Endothelial cell (in vitro differentiated cells): Measurements from ENCODE around the gene SSTR5. TPM values are rescaled to one million over a fixed set of nuclear protein-coding genes. Genes with fewer than 3 reads are reported as not detected.

ENCODE experiments used
- DNase-seq: peaks from one replicate; pipeline ENCODE4 v3.0.0; 2021; ENCODE audit warnings: low spot score
- H3K27ac Mint-ChIP-seq: one replicate; pipeline ENCODE4 v1.8.0; 2021; ENCODE audit warnings: mixed read lengths, inconsistent platforms; ENCODE audit not compliant: unreplicated experiment
- H3K27me3 Mint-ChIP-seq: one replicate; pipeline ENCODE4 v1.8.0; 2021; ENCODE audit warnings: mild to moderate bottlenecking, moderate library complexity, mixed read lengths, inconsistent platforms; ENCODE audit not compliant: unreplicated experiment
- H3K36me3 Mint-ChIP-seq: one replicate; pipeline ENCODE4 v1.8.0; 2021; ENCODE audit warnings: mild to moderate bottlenecking, low read depth, mixed read lengths, inconsistent platforms; ENCODE audit not compliant: unreplicated experiment
- H3K4me1 Mint-ChIP-seq: one replicate; pipeline ENCODE4 v1.8.0; 2021; ENCODE audit warnings: mild to moderate bottlenecking, mixed read lengths, inconsistent platforms; ENCODE audit not compliant: unreplicated experiment
- H3K4me3 Mint-ChIP-seq: one replicate; pipeline ENCODE4 v1.8.0; 2021; ENCODE audit warnings: mild to moderate bottlenecking, mixed read lengths, inconsistent platforms; ENCODE audit not compliant: unreplicated experiment
- H3K9me3 Mint-ChIP-seq: one replicate; pipeline ENCODE4 v1.8.0; 2021; ENCODE audit warnings: mixed read lengths, inconsistent platforms; ENCODE audit not compliant: unreplicated experiment
- total RNA-seq: library from RNA; stranded (reverse); fragmentation: NEBNext Ultra II Directional; extraction: Animal tissue kit (Norgen Biotek cat#: 25700); gene quantifications from one replicate; pipeline ENCODE4 v1.2.1, GENCODE V29; 2021; ENCODE audit not compliant: unreplicated experiment
- TF ChIP-seq, protein P1 (sequence below): fragments of 200-600 bp; sonication (generic); IDR thresholded peaks from one replicate; pipeline ENCODE4 v1.5.0; 2021; ENCODE audit warnings: antibody characterized with exemption; ENCODE audit not compliant: unreplicated experiment

SSTR5 gene
- total RNA-seq, 1 donor from 2014 or later = not detected

DNA sequence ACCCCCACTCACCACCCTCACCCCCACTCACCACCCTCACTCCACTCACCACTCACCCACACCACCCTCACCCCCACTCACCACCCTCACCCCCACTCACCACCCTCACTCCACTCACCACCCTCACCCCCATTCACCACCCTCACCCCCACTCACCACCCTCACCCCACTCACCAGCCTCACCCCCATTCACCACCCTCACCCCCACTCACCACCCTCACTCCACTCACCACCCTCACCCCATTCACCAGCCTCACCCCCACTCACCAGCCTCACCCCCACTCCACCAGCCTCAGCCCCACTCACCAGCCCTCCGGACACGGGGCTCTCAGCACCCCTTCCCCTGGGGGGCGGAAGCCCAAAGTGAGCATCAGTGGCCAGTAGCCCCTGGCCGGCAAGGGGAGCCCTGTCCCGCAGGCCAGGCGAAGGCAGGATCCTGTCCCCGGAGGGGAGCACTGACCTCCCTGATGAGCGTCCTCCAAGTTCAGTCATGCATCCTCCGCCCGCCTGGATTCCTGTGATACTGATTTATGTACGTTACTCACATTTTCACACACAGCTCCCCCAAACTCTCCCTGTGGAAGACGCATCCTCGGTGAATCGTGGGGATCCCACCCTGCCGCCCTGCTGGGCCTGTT, 41.5 kb downstream of the SSTR5 start:
- H3K27me3 Mint-ChIP-seq = peaks cover 2% of the 10 kb centered on the region
- H3K36me3 Mint-ChIP-seq = no peaks in the 10 kb centered on the region
- no peak for DNase-seq
- TF ChIP-seq, protein P1, sequence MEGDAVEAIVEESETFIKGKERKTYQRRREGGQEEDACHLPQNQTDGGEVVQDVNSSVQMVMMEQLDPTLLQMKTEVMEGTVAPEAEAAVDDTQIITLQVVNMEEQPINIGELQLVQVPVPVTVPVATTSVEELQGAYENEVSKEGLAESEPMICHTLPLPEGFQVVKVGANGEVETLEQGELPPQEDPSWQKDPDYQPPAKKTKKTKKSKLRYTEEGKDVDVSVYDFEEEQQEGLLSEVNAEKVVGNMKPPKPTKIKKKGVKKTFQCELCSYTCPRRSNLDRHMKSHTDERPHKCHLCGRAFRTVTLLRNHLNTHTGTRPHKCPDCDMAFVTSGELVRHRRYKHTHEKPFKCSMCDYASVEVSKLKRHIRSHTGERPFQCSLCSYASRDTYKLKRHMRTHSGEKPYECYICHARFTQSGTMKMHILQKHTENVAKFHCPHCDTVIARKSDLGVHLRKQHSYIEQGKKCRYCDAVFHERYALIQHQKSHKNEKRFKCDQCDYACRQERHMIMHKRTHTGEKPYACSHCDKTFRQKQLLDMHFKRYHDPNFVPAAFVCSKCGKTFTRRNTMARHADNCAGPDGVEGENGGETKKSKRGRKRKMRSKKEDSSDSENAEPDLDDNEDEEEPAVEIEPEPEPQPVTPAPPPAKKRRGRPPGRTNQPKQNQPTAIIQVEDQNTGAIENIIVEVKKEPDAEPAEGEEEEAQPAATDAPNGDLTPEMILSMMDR = no peak
- H3K4me3 Mint-ChIP-seq = no peak overlapping the region
- H3K9me3 Mint-ChIP-seq = no peaks in the 10 kb centered on the region
- no peaks in the 10 kb centered on the region for H3K4me1 Mint-ChIP-seq
- no peak overlapping the region for H3K27ac Mint-ChIP-seq

DNA sequence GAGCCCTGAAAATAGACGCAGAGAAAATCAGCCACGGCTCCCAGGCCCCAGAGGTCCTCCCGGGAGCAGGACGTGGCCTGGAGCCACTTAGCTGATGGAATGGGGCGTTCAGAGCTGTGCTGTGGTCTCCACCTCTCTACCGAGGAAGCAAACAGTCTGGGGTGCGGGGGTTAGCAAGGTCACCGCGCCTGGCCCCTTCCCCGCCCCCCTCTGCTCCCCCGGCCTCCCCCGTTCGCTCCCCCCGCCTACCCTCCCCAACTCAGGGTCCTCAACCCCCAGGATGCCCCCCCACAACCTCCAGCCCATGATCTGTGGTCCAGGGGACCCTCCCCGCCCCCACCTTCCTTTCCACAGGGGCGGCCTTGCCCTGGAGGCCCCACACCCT, 44.1 kb downstream of the SSTR5 start:
- Mint-ChIP-seq H3K9me3 (no peaks in the 10 kb centered on the region), H3K27ac (no peak overlapping the region), H3K4me3 (no peak overlapping the region), H3K27me3 (peaks cover 3% of the 10 kb centered on the region), H3K36me3 (no peaks in the 10 kb centered on the region), H3K4me1 (no peaks in the 10 kb centered on the region)
- DNase-seq = no peak
- TF ChIP-seq, protein P1 = no peak

DNA sequence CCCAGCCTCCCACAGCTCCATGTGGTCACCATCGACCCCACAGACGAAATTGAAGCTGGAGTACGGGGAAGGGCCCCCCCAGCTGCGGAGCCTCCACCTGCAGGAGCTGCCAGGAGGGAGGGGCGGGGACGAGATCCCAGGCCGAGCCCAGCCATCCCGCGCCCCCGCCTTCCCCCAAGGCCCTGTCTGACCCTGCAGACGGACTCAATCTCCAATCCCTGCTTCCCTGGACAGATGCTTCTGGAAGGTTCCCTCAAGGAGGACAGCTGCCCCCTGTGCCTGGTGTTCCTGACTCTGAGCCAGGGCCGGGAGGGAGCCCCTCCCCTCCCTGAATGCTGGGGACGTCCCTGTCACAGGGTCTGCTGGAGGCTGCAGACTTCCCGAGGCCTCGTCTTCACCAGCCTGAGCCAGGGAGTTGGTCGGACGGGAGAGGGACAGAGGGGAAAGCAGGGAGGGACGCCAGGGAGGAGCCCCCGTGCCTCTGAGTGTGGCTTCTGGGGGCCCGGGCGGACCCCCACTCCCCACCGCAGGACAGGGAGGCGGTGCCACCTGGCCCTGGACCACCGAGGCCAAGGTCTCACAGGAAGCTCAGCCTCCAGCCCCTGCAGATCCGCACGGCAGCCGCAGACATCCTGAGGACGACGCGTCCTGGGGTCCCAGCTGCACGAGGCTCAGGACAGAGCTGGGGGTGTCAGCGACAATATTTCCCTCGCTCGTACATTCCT, 44.8 kb downstream of the SSTR5 start:
- no peaks in the 10 kb centered on the region for H3K4me1 Mint-ChIP-seq
- H3K27ac Mint-ChIP-seq = no peak overlapping the region
- TF ChIP-seq, protein P1 = no peak
- H3K36me3 Mint-ChIP-seq = no peaks in the 10 kb centered on the region
- DNase-seq = no peak
- no peaks in the 10 kb centered on the region for H3K9me3 Mint-ChIP-seq
- peaks cover 3% of the 10 kb centered on the region for H3K27me3 Mint-ChIP-seq
- H3K4me3 Mint-ChIP-seq = no peak overlapping the region

DNA sequence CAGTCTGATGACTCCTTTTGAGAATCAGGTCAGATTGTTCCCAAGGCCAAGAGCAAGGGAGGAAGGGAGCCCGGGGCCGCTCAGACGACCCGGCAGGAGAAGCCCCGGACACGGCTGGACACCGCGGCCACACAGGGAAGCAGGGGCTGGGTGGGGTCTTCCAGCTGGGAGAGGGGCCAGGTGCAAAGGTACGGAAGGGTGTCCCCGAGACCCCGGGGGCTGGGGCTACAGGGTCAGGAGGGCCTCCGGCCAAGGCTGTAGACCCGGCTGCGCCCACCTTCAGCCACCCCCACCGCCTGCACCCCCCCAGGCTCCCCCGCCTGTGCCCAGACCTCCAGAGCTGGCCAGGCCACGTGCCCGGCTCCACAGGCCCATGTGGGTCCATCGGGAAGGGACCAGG, 45.4 kb downstream of the SSTR5 start:
- Mint-ChIP-seq H3K4me1 (no peaks in the 10 kb centered on the region), H3K36me3 (no peaks in the 10 kb centered on the region), H3K27ac (no peak overlapping the region), H3K4me3 (no peak overlapping the region), H3K9me3 (no peaks in the 10 kb centered on the region), H3K27me3 (peaks cover 3% of the 10 kb centered on the region)
- TF ChIP-seq, protein P1 = no peak
- DNase-seq = no peak

DNA sequence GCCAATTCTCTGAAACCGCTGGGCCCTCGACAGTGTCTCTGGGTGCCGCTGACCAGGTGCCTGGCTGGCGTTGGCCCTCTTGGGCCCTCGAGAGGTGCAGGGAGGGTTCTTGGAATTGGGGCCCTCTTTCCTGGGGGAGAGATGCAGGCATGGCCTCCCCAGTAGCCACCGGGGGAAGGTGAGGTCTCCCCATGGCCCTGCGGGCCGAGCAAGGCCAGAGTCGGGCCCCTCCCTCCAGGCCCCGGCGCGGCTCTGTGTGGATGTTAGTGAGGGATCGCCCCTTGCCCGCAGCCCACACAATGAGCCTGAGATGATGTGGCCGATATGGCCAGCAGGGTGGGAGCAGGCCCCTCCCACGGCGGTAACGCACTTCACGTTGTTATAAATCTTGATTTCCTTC, 46.6 kb downstream of the SSTR5 start:
- H3K27me3 Mint-ChIP-seq = peaks cover 3% of the 10 kb centered on the region
- H3K4me1 Mint-ChIP-seq = no peaks in the 10 kb centered on the region
- no peak for DNase-seq
- TF ChIP-seq, protein P1 = no peak
- no peak overlapping the region for H3K27ac Mint-ChIP-seq
- H3K36me3 Mint-ChIP-seq = no peaks in the 10 kb centered on the region
- H3K4me3 Mint-ChIP-seq = no peak overlapping the region
- H3K9me3 Mint-ChIP-seq = no peaks in the 10 kb centered on the region
